HG02973 (cell line): ENCODE data around the gene EPHB3.

Experiments used
- ATAC-seq: cut with Tn5 transposase; IDR thresholded peaks from one replicate; pipeline ENCODE4 v1.9.1; 2021; ENCODE audit warnings: moderate library complexity; ENCODE audit not compliant: unreplicated experiment

The EPHB3 gene

DNA sequence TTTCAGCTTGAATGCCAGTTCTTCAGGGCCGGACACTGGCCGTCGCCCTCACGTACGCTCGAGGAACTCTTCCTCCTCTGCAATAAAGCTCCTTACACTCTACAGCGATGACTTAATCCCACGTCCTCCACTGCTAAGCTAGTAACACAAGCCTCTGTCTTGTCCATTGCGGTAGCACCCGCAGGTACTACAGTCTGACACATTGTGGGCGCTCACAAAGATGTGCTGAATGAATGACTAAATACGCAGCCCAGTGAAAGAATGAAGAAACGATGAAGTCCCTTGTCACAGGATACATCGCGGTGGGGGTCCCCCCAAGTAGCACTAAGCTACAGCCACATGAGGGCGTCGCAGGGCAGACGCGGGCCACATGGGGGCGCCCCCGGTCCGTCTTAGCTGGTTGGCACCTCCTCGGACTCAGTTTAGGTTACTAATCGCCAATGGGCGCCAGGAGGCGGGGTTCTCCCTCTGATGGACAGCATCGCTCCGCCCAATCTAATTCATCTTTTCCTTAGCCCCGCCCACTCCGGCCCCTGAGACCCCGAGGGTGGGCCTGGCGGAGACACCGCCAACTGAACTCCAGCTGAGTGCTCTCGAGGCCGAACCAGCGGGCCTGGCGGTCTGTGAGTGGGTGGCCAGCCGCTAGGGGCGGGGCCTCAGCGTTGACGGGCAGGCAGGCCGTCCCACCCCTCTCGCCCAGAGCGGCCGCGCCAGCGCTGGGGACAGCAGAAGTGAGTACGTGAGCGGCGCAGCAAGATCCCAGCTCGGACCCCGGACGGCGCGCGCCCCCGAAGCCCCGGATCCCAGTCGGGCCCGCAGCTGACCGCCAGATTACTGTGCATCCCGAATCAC, at the start of gene EPHB3:
TSS of gene EPHB3 (plus strand) at position 725 of the 852 bp plus-strand sequence. CDS start 451 bp downstream, outside the sequence.
- peak; percentile 86 for ATAC-seq

- no peak for ATAC-seq
Observed at GRCh38 chr3:184512621-184513020, 49.0 kb upstream of the EPHB3 start.

DNA sequence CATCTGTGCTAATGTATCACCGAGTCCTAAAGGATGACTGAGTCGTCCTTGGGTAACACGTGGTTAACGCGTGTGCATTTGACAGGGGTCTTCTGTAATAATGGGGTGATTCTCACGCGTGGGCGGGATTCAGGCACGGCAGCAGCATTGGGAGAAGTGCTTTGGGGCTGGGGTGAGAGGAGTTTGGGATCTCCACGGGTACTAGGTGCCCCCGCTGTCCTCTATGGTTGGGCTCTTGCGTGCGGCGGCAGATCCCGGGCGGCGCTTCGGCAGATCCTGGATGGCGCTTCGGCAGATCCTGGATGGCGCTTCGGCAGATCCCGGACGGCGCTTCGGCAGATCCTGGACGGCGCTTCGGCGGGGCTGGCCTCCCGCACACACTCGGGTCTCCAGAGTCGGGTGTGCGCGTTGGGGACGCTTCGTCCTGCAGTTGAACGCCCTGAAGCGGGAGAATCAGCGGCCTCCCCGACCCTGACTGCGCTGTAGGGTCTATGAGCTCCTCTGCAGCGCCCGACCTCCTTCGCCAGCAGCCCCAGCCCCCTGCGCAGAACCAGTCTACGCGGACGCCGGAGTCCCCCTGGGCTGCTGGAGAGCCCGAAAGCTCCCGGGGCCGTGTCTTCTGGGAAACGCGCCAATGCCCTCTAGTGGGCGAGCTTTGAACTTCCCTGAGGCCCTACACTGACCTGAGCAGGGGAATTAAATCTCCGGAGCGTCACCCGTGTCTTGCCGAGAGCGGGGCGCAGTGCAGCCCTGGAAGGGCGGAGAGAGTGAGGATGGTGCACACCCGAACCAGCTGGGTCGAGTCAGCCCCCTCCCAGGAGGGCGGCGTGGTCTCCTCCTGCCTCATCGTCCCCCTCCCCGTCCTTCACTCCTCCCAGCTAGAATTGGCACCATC, 48.1 kb upstream of the EPHB3 start:
- ATAC-seq = peak; percentile 86

- ATAC-seq = no peak
Observed at GRCh38 chr3:184514171-184514490, 47.5 kb upstream of the EPHB3 start.

DNA sequence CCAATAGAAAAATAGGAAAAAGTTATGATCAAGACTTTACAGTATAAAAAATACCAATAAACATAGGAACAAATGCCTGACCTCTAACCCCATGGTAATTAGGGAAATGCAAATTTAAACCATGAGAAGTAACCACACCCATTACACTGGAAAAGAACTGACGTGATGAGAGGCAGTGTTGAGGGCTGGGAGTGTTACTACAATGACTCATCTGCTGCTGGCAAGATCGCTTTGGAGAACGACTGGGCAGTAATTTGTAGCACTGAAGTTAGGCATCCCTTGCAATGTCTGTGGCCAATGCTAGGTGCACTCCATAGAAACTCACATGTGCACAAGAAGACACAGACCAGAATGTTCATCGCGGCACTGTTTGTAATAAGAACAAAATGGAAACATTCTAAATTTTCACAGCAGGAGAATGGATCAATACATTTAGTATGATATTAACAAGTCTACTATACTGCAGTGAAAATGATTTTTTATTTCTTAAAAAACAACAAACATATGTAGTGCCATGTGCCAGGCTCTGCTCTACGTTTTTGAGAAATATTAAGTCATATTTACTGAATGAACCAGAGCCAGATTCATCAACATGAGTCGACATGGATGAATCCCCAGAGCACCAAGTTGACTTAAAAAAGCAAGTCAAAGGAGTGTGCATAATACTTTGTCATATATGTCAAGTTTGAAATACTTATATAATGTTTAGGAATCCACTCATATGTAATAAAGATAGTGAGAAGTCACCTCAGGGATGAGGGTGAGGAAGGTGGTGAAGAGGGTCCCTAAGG, 37.6 kb upstream of the EPHB3 start:
- ATAC-seq = no peak

DNA sequence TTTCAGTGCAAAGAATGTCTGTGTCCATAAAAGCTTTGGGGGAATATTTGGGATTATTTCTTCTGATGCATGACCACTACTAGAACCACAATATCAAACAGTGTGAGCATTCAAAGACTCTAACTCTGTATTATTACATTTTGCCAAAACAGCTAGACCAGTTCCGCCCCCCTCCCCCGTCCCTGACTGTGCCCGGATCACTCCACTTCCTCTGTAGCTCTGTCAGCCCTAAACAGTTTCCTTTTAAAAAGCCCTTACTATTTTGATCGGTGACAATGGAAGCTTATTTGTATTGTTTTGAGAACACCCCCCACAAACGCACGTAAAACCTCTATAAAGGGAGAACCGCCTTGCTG, 36.6 kb upstream of the EPHB3 start:
- no peak for ATAC-seq

DNA sequence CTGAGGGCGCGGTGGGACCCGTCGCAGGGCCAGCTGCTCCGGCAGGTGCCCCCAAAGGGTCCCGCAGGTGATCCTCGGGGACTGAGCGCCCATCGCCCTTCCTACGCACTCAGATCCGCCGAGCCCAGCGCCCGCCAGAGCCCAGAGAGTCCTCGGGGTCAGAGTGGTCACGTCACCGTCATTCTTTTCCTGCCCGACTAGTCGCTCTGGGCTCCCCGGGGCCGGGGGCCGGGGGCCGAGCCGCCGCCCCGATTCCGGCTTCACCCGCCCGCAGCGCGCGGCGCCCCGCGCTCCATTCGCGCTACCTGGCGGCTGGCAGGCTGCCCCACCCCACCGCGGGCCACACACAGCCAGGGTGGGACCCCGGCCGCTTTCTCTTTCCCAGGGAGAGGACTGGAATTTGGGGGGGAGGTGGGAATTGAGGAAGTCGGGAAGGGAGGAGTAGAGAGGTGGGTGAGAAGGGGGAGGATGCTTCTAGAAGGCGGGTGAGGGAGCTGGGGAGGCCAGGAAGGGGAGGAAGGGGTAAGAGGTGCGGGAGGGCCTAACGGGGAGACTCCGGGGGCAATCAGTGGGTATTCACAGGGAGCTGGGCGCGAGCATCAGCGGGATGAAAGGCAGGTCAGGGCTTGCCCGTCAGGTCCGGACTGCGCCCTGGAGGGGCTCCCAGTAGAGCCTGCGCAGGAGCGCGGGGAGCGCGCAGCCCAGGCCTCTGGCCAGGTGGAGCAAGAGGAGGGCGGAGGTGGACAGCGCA, 36.1 kb upstream of the EPHB3 start:
- no peak for ATAC-seq

GRCh38 chr3:184526088-184526433, 35.5 kb upstream of the EPHB3 start:
- no peak for ATAC-seq

DNA sequence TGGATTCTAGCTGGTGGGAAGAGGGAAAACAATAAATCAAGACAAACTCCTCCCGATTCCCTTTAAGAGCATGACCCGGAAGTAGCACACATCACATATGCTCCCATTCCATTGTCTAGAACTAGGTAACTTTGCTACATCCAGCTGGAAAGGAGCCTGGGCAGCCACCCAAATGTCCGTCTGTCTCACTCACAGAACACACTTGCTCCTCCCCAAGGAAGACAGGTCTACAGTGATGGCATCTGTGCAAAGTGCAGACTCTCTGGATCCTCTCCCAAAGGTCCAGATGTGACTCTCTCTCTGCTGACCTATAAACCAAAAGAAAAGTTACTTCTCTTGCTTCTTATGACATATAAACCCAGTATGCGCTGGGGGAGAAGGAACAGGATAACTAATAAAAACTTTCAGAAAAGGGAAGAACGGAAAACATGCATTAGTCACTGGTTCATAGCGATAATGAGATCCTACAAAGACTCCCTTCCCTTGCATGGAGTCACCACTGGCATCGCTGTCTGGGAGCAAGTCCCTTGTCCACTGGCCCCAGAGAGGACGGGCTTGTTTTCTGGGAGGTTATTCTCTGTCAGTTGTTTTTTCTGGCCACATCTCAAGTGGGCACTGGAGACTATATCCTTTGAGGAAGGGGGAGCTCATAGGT, 29.8 kb upstream of the EPHB3 start:
- ATAC-seq = no peak

- ATAC-seq = no peak
Observed at GRCh38 chr3:184532940-184533732, 28.4 kb upstream of the EPHB3 start.

DNA sequence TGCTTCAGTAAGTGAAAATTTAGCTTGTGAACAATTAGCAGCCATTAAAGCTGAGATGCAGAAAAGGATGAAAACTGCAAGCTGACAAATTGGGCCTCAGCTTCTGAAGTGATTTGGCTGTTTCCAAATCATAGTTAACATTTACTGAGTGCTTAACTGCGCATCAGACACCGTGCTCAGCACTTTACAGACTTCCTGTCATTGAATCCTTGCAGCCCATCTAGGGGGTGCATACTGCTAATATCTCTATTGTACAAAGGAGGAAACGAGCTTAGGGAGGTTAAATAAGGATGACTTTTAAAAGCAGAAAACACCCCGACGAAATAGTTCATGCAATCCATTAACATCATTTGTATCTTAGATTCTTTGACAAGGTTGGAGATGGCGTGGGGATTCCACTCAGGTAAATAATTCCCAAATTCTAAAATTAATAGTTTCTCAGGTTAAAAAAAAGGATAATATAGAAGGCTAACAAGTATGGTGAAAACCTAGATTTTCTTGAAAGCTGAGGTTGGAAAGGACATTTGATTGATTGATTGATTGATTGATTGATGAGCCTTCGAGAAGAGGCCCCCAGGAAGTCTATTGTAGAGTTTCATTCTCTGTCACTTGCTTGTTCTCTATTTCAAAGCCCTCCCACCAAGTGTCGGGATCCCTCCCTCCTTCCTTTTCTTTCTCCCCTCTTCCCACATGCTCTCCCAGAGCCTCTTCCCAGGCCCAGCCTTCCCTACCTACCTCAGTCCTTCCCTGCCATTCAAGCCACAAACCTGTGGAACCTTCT, 23.5 kb upstream of the EPHB3 start:
- no peak for ATAC-seq

DNA sequence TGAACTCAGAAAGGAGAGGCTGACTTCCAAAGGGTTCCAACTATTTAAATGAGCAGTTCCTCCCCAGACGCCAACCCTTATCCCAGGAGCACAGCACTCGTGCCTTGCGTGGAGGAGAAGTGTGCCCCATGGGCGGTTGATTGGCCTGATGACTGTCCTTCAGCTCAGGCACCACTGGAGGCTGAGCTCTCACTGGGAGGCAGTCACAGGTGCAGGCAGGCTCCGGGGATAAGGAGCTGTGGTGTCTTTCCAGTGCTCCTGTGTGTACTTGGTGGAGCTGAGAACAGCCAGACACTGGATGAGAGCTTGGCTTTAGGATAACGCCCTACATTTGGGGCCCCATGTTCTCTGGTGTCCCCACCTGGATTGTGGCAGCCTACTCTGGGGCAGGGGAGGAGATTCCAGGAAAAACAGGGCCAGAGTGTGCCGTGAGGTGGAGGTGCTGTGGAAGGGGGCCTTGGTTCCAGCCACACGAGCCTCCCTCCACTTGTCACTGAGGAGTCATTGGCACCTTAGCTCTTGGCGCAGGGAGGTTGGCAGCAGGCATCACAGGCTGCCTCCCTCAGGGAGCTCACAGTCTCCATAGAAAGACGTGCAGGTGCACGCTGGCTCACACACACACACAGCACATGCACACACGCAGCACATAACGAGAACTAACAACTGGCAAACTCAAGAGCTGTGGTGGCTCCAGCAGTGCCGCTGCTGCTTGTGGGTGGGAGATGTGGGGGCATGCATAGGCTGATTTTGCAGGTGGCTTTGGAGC, 22.7 kb upstream of the EPHB3 start:
- ATAC-seq = no peak

- ATAC-seq = no peak
Observed at GRCh38 chr3:184539801-184540435, 21.7 kb upstream of the EPHB3 start.

DNA sequence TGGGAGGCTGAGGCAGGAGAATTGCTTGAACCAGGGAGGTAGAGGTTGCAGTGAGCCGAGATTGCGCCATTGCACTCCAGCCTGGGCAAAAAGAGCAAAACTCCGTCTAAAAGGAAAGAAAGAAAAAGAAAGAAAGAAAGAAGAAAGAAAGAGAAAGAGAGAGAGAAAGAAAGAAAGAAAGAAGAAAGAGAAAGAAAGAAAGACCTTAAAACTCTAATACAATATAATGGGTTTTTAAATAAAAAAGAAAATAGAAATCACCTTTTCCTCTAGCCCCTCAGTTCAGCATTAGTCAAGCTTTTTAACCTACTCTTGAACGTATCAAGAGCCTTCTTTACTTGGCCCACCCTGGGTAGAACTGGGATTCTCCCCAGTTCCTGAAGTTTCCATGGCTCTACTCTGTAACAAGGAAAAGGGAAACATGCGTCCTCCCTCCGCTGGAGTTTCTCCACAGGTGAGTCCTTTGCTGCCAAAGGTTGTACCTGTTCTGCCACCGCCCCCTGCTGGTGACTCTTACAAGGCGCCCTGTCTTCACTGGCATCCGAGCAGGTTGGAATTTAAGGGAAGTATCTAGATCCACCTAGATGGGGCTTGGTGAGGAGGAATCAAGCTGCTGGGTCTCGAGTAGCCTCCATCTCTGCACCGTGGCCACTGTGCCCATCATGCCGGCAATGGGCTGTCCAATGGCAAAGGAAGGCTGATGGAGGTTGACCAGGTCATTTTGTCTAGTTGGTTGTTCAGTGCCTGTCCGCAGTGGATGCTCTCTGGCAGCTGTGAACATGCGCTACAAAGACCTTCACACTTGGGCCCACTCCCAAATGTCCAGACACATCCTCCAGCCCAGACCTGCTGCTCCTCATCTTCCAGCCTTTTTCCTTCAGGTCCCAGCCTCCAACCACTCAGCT, 20.6 kb upstream of the EPHB3 start:
- ATAC-seq = no peak

DNA sequence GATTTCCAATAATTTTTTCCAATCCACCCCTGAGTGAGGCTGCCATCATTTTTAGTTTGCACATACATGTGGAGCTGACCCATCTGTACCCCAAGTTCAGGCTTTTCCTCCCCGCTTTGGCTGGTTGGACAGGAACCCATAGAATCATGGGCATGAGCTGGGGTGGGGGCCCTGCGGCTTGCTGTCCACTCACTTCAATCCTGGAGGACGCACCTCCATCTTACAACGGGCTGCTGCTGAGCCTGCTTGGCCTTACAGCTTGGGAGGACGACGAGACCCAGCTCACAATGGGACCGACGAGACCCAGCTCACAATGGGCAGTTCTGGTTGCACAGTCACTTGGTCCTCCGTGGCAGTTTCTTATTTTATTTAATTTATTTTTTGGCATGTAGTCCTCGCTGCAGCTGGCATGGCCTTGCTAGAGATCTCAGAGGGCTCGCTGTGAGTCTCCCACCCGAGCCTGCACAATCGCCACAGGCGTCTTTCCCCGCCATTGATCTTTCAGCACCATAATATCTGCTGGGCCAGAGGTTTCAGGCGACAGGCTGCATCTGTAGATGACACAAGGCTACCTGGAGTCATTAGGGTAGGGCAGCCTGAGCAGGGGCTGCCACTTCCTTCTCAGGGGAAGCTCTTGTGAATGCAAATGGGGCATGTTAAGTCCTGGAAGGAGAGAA, 19.6 kb upstream of the EPHB3 start:
- ATAC-seq = no peak

GRCh38 chr3:184542577-184542976, 19.0 kb upstream of the EPHB3 start:
- ATAC-seq = no peak
